HL-60 (cell line): ENCODE data around the gene L1CAM.

Experiments used
- CTCF ChIP-seq: IDR thresholded peaks from one replicate; pipeline ENCODE4 v1.5.1; 2011; ENCODE audit warnings: low read length, control low read depth, inconsistent platforms; ENCODE audit not compliant: insufficient read depth
- GABPA ChIP-seq: IDR thresholded peaks from 2 replicates; pipeline ENCODE4 v1.6.1; 2012; ENCODE audit warnings: low read depth
- POLR2AphosphoS5 ChIP-seq: IDR thresholded peaks from 2 replicates; pipeline ENCODE4 v1.6.1; 2012; ENCODE audit warnings: low read depth

- no peak for TF ChIP-seq GABPA
- no peak for TF ChIP-seq CTCF
- TF ChIP-seq POLR2AphosphoS5: no peak
These were observed 6.1 kb downstream of the L1CAM start for GRCh38 chrX:153879741-153880439.
